GM18498 (cell line): ENCODE results near the gene BTN1A1.

Experiments used
- ATAC-seq: cut with Tn5 transposase; IDR thresholded peaks from one replicate; pipeline ENCODE4 v1.9.1; 2021; ENCODE audit warnings: mild to moderate bottlenecking, moderate library complexity; ENCODE audit not compliant: unreplicated experiment

The BTN1A1 gene

GRCh38 chr6:26556263-26557070 lies 56.4 kb downstream of the BTN1A1 start:
- ATAC-seq, result no peak
